ENCODE measurements around the gene DLGAP3.

Gene DLGAP3

GRCh38 chr1:34928699-34929496 lies 552 bp downstream of the DLGAP3 start:
- peak; percentile 41 for DNase-seq (ENCODE audit: insufficient read length, low spot score)
- no peak for FAIRE-seq

GRCh38 chr1:34928066-34928696 lies 1.3 kb downstream of the DLGAP3 start:
- DNase-seq (ENCODE audit: insufficient read length, low spot score) (no peak), FAIRE-seq (no peak)

- DNase-seq (ENCODE audit: insufficient read length, low spot score) (no peak), FAIRE-seq (no peak)
Observed at GRCh38 chr1:34927316-34927715, 2.1 kb downstream of the DLGAP3 start.

- no peak for FAIRE-seq
- no peak for DNase-seq (ENCODE audit: insufficient read length, low spot score)
Observed at GRCh38 chr1:34926894-34927293, 2.6 kb downstream of the DLGAP3 start.

- FAIRE-seq (no peak), DNase-seq (ENCODE audit: insufficient read length, low spot score) (no peak)
Observed at GRCh38 chr1:34926156-34926555, 3.3 kb downstream of the DLGAP3 start.

- no peak for FAIRE-seq
Observed at GRCh38 chr1:34925730-34926129, 3.7 kb downstream of the DLGAP3 start.

GRCh38 chr1:34924759-34925555 lies 4.5 kb downstream of the DLGAP3 start:
- FAIRE-seq (no peak), DNase-seq (ENCODE audit: insufficient read length, low spot score) (peak; percentile 63)

More at GRCh38 chr1:34925730-34926129, 3.7 kb downstream of the DLGAP3 start:
- no peak for DNase-seq (ENCODE audit: insufficient read length, low spot score)

- DNase-seq (ENCODE audit: insufficient read length, low spot score): no peak
- FAIRE-seq: no peak
Observed at GRCh38 chr1:34923490-34923889, 6.0 kb downstream of the DLGAP3 start.

- DNase-seq (ENCODE audit: insufficient read length, low spot score) (no peak), FAIRE-seq (no peak)
Observed at GRCh38 chr1:34918977-34919561, 10.4 kb downstream of the DLGAP3 start.

GRCh38 chr1:34918386-34918976 lies 11.0 kb downstream of the DLGAP3 start:
- no peak for FAIRE-seq
- DNase-seq (ENCODE audit: insufficient read length, low spot score): no peak

GRCh38 chr1:34917017-34917416 lies 12.4 kb downstream of the DLGAP3 start:
- FAIRE-seq (no peak), DNase-seq (ENCODE audit: insufficient read length, low spot score) (no peak)

GRCh38 chr1:34916104-34916503 lies 13.3 kb downstream of the DLGAP3 start:
- FAIRE-seq: no peak

GRCh38 chr1:34915521-34915920 lies 13.9 kb downstream of the DLGAP3 start:
- DNase-seq (ENCODE audit: insufficient read length, low spot score) (no peak), FAIRE-seq (no peak)

More at GRCh38 chr1:34916104-34916503, 13.3 kb downstream of the DLGAP3 start:
- DNase-seq (ENCODE audit: insufficient read length, low spot score): no peak

- DNase-seq (ENCODE audit: insufficient read length, low spot score): no peak
- FAIRE-seq: no peak
Observed at GRCh38 chr1:34914958-34915357, 14.5 kb downstream of the DLGAP3 start.

- DNase-seq (ENCODE audit: insufficient read length, low spot score): no peak
- FAIRE-seq: no peak
Observed at GRCh38 chr1:34911465-34911864, 18.0 kb downstream of the DLGAP3 start.

- DNase-seq (ENCODE audit: insufficient read length, low spot score) (no peak), FAIRE-seq (no peak)
Observed at GRCh38 chr1:34910425-34910824, 19.0 kb downstream of the DLGAP3 start.

- FAIRE-seq: no peak
- DNase-seq (ENCODE audit: insufficient read length, low spot score): no peak
Observed at GRCh38 chr1:34908369-34908768, 21.1 kb downstream of the DLGAP3 start.

GRCh38 chr1:34907487-34908090 lies 21.9 kb downstream of the DLGAP3 start:
- DNase-seq (ENCODE audit: insufficient read length, low spot score): no peak
- no peak for FAIRE-seq

GRCh38 chr1:34906756-34907155 lies 22.7 kb downstream of the DLGAP3 start:
- no peak for FAIRE-seq

GRCh38 chr1:34906222-34906621 lies 23.2 kb downstream of the DLGAP3 start:
- no peak for DNase-seq (ENCODE audit: insufficient read length, low spot score)
- FAIRE-seq: no peak

More at GRCh38 chr1:34906756-34907155, 22.7 kb downstream of the DLGAP3 start:
- no peak for DNase-seq (ENCODE audit: insufficient read length, low spot score)
